ENCODE measurements around the gene QRICH1.

QRICH1 gene

DNA sequence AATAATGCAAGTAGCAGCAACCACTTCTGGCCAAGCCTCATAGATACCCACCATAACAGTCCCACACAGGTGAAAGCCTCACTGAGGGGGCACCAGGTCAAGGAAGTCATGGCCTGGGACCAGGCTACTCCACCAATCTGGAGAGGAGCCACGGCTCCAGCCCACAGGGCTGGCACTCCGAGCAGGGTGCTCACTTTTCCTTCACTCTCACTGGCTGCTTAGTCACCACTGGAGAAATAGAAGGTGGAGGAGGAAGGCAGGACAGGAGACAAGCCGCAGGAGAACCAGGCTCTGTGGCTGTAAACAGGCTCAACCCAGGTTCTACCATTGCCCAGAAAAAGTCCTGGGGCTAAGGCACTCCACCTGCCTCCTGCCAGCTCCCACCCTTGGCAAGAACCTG, 25.6 kb upstream of the QRICH1 start:
- peak in 1 of 51 donors; percentile 16 for DNase-seq

- DNase-seq: peak in 2 of 51 donors; percentile 4 to 15
Measured at GRCh38 chr3:49119036-49119435, 25.2 kb upstream of the QRICH1 start.

DNA sequence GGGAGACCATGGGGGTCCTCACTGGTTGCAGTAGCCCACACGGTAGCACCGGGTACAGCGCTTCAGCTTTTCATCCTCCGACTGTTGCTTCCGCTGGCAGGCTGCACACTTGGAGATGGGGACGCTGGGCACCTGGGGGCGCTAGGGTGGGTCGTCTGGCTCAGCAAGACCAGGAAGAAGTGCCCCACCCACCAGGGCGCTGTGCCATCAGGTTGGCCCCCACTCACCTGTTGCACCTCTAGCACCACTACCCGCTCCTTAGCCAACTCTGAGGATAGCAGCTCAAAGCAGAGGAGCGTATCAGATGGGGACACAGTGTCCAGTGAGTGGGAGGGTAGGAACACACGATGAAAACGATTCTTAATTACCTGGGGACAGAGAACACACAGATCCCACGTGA, 18.4 kb upstream of the QRICH1 start:
- DNase-seq: no peak

GRCh38 chr3:49111347-49111746, 17.5 kb upstream of the QRICH1 start:
- no peak for DNase-seq

DNA sequence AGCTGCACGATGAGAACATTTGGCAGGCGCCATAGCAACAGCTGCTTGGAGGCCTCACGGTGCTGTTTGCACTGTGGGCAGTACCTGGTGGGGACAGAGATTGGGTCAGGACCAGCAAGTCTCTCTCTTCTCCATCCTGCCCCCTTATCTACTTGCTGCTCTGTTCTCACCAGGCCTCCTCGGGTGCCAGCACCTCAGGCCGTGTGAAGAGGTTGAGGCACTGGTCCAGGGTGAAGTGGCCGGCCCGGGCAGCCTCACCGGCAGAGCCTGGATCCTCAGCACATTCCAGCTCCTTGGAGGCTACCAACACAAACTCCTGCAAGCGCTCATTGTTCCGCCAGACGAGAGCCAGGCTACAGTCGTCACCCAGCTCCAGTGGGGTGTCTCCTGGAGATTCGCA, 16.9 kb upstream of the QRICH1 start:
- DNase-seq: no peak

DNA sequence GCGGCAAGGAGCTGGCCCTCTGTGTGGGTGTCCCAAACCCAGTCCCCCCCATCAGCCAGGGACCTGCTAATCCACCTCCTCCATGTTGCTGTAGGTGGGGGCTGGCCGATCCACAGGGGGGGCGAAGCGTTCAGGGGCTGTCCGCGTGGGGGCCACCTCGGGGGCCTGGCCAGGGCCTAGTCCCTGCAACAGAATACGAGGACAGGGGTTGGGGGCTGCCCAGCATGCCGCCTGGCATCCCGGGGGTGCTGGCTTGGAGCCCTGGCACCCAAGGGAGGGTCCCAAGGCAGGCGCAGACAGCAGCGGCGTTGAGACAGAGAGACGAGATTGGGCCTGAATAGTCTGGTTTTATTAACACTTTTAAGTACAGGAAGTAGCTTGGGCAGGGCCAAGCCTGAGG, 14.5 kb upstream of the QRICH1 start:
- DNase-seq: no peak

GRCh38 chr3:49104427-49105291, 10.8 kb upstream of the QRICH1 start, which contains the start of gene QARS1:
Gene QARS1 (minus strand): TSS chr3:49104757. CDS start chr3:49104733, 24 bp downstream.
- peak; percentile 52 to 95 (median 88) for DNase-seq

DNA sequence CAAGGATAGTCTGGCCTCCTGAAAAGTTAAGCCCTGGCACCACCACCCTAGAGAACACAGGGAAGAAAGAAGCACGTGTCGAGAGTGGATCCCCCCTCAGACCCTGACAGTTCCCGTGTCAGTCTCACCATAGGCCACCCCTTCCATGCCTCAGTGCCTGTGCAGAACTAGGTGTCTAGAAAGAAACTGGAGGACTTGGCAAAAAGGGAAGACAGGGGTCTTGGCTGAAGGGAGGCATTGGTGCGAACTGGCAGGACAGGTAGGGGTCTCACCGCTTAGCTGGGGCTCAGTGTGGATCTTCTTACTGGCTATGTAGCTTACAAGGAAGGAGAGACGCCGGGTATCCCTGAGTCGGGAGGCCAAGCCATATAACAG, 10.2 kb upstream of the QRICH1 start:
- no peak for DNase-seq

GRCh38 chr3:49100046-49100615, 6.3 kb upstream of the QRICH1 start:
- no peak for DNase-seq

- DNase-seq: no peak
Measured at GRCh38 chr3:49098910-49099630, 5.2 kb upstream of the QRICH1 start.

GRCh38 chr3:49098429-49098828, 4.6 kb upstream of the QRICH1 start:
- no peak for DNase-seq

GRCh38 chr3:49092938-49093852, 676 bp downstream of the QRICH1 start:
- DNase-seq: peak; percentile 28 to 88 (median 69)

DNA sequence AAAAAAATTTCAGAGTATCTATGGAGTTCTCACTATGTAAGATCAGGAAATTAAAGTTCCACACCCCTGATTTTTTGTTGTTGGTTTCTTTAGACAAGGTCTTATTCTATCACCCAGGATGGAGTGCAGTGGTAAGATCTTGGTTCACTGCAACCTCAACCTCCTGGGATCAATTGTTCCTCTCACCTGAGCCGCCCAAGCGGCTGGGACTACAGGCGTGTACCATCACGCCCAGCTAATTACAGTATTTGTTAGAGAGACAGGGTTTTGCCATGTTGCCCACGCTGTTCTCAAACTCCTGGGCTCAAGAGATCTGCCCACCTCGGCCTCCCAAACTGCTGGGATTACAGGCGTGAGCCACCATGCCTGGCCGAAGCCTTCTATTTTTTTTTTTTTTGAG, 12.4 kb downstream of the QRICH1 start:
- no peak for DNase-seq

DNA sequence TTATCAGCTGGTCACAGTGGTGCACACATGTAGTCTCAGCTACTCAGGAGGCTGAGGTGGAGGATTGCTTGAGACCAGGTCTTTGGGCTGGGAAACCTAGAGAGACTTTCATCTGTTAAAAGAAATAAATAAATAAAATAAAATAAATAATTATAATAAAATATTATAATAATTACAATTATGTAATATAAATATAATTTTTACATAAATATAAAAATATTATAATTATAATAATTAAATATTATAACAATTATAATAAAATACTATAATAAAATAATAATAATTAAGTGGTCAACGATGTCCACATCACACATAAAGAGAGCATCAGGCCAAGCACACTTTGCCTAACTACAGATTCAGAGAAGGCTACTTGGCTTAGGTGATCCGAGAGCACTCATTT, 14.6 kb downstream of the QRICH1 start:
- no peak for DNase-seq

DNA sequence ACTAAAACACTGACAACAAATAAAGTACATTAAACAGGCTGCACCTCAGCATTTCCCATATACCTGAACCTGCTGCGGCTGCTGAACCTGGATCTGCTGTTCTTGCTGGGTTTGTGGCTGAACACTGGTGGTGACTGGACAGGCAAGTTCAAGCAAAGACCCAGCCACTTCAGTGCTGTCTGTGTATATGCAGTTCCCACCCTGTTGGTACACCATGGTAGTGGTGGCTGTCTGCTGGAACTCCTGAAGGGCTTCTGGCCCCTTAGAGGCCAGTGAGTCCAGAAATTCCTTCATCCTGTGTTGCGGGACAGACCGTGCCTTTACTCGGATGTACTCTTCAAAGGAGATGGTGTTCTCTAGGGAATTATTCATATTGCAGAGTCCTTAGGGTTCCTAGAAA, 17.2 kb downstream of the QRICH1 start:
- no peak for DNase-seq

DNA sequence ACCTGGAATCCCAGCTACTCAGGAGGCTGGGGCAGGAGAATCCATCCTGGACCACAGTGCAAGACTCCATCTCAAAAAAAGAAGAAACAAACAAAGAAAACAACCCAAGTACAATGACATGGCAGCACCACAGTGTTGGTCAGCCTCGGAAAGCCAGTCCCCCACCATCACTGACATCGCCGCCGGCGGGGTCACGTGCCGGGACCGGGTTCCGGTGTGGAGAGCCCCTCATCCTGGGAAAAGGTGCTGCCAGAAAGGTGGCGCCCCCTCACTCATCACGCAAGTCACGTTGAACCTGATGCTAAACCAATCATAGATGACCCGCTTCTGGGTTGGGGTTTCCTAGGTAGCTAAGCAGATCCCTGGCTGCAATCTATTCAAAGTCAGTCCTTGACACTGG, 17.8 kb downstream of the QRICH1 start:
- DNase-seq: no peak

DNA sequence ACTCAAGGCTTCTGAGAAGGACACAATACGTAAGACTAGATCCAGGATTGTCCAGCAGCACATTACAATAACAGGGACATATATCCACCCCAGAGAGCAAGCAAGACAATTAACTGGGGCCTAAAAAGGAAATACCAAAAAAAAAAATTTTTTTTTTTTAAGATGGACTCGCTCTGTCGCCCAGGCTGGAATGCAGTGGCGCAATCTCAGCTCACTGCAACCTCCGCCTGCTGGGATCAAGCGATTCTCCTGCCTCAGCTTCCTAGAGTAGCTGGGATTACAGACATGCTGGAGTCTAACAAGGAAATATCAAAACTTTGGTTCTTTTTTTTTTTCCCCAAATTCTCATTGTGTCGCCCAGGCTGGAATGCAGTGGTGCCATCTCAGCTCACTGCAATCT, 35.9 kb downstream of the QRICH1 start:
- no peak for DNase-seq

DNA sequence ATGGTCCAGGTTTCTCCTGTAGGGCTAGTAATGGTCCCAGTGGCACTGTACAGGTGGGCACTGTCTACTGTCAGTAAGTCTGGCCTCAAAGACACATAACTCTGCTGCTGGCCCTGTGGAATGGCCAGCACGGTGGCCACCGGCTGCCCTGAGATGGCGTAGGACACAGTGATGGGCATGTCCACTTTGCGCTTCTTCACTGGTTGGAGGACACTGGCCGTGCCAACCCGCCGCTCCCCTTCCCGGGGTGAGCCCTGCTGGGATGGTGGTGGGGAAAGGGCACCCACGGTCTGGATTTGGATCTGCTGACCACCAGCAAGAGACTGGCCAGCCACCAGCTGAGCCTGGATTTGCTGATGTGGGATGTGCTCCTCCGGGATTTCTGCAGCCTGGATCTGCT, 36.6 kb downstream of the QRICH1 start:
- no peak for DNase-seq

- no peak for DNase-seq
Measured at GRCh38 chr3:49054344-49054862, 39.5 kb downstream of the QRICH1 start.

DNA sequence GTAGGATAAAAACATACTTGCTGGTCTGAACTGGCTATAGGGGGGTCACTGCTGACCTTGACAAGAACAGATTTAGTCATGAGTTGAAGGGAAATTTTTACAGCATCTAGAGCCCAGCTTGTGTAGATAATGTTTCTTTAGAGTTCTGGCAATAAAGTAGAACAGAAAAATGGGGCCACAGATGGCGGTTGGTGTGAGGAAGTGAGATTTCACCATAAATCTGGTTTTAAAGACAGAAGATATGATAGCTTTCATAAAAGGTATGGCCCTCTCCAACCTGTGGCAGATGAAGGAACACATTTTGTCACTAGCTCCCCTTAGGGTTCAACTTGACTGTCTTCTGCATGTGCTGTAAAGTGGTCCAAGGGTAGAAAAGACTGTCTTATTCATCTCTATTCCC, 40.3 kb downstream of the QRICH1 start:
- DNase-seq: no peak

- no peak for DNase-seq
Measured at GRCh38 chr3:49035281-49035680, 58.6 kb downstream of the QRICH1 start.

Data from hypothalamus (tissue), 51 donors.